ENCODE measurements around the gene ACBD4.

ACBD4 gene

DNA sequence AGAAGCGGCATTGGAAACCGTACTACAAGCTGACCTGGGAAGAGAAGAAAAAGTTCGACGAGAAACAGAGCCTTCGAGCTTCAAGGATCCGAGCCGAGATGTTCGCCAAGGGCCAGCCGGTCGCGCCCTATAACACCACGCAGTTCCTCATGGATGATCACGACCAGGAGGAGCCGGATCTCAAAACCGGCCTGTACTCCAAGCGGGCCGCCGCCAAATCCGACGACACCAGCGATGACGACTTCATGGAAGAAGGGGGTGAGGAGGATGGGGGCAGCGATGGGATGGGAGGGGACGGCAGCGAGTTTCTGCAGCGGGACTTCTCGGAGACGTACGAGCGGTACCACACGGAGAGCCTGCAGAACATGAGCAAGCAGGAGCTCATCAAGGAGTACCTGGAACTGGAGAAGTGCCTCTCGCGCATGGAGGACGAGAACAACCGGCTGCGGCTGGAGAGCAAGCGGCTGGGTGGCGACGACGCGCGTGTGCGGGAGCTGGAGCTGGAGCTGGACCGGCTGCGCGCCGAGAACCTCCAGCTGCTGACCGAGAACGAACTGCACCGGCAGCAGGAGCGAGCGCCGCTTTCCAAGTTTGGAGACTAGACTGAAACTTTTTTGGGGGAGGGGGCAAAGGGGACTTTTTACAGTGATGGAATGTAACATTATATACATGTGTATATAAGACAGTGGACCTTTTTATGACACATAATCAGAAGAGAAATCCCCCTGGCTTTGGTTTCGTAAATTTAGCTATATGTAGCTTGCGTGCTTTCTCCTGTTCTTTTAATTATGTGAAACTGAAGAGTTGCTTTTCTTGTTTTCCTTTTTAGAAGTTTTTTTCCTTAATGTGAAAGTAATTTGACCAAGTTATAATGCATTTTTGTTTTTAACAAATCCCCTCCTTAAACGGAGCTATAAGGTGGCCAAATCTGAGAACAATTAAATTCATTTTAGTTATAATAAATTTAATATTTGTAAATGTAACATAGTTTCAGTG is 14.5 kb downstream of the ACBD4 start:
- DNase-seq (ENCODE audit: low read depth in 4 of 4, low spot score in 1 of 4): peak in 1 of 4 experiments; percentile 31

DNA sequence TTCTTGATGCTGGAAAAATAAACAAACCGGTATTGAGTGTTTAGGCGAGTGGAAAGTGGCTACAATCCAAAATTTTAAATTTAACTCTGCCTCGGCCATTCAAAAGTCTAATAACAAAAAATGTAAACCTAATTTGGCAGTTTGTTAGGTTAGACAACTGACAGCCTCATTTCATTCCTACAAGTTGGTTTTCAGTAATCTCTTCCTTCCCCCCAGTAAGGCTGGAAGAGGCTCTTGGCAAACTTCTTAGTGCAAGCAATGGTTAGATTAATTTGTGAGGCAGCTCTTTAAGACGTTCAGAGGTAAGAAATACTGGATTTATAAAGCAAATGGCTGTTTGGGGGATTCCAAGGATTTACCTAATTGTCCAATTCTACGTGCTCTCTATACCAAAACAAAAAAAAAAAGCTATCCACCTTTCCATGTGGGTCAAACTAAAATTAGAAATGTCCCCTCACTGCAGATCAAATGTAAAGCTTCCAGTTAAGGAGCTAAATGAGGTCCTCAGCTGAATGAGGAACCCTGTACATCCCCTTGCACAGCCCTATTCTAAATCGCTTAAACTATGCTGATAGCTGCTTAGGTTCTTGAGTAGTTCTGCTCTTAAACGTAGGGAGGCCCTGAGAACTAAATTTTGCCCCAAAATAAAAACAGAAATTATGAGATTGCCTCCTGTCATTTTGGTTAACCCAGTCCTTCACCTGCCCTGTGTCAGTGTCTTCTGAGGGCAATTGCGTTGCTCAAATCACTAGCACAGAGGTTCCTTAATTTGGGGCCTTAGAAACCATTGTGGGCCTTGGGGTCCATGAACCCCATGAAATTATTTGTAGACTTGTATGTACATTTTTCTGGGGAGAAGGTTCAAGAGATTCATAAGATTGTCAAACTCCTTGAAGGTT is 15.7 kb downstream of the ACBD4 start:
- DNase-seq (ENCODE audit: low read depth in 4 of 4, low spot score in 1 of 4): no peak

DNA sequence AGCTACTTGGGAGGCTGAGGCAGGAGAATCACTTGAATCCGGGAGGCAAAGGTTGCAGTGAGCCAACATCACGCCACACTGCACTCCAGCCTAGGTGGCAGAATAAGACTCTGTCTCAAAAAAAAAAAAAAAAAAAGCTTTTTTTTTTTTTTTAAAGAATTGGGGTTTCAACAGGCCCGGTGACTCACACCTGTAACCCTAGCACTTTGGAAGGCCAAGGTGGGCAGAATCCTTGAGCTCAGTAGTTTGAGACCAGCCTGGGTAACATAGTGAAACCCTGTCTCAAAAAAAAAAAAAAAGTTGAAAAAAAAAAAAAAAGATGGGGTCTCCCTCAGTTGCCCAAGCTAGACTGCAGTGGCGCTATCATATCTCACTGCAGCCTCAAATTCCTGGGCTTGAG is 19.5 kb downstream of the ACBD4 start:
- no peak for DNase-seq (ENCODE audit: low read depth in 4 of 4, low spot score in 1 of 4)

DNA sequence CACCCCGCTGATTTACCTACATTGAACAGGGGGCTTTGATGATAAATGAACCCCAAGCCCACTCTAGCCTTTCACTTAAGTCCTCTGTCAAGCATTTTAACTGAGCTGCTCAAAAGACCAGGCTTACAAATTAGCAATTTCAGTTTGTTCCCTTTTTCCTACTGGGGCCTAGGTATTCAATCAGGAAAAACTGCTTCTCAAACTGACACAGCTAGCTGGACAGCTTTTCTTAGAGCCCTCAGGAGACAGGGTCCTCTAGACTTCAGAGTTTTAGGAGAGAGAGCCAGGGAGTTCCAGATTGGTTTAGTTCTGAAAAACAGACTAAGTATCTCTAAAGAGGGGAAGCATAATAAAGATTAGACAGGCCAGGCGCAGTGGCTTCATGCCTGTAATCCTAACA is 20.0 kb downstream of the ACBD4 start:
- no peak for DNase-seq (ENCODE audit: low read depth in 4 of 4, low spot score in 1 of 4)

DNA sequence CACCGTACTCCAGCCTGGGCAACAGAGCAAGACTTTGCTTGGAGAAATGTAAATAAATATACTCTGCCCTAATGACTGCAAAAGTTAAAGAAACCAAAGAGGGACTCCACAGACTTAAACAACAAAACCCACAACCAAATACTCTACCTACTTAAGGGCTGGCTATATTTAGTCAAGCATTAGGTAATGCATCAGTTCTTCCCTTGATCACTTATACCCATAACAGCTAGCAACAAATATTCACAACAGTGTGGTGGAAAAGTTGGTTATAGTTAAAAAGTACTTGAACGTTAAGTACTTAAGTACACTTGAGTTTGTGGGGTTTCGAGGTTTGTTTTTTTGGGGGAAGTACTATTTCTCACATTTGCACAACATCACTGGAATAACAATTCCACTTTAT is 20.8 kb downstream of the ACBD4 start:
- DNase-seq (ENCODE audit: low read depth in 4 of 4, low spot score in 1 of 4): no peak

DNA sequence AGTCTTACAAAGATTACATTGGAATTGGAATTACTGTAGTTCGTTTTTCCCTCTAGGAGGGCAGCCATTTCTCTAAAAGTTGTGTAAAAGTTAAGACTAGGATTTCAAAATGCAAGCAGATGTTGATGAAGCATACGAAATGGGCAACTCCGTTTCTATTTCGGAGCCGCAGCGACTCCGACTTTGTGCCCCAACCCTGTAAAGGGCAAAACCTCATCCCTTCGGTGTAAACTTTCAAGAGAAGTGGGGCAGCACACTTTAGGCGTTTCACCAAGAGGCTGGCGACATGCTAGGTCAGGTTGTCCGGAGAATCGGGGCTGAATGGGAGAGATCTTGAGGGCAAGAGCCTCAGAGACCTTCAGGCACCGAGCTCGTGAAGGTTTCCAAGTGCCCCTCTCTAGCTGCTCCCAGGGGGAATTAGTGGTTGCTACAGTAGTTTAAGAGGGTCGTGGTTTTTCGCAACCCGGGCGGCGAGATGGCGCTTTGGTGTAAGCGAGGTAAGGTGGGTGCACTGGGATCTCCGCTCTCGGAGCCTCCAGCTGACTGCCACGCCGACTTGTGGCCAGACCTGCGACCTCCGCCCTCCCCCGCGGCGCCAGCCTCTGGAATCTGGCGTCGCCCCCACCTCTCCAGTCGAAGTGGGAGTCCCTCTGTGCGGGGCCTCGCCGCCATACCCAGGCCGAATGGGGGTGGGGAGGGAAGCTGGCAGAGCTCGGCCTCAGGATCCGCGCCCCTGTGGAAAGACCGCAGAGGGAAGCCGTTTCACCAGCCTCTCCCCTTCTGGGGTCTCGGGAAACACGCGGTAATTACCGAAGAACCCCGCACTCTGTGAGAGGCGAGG is 25.2 kb downstream of the ACBD4 start:
- DNase-seq (ENCODE audit: low read depth in 4 of 4, low spot score in 1 of 4): peak in 1 of 4 experiments; percentile 43

DNA sequence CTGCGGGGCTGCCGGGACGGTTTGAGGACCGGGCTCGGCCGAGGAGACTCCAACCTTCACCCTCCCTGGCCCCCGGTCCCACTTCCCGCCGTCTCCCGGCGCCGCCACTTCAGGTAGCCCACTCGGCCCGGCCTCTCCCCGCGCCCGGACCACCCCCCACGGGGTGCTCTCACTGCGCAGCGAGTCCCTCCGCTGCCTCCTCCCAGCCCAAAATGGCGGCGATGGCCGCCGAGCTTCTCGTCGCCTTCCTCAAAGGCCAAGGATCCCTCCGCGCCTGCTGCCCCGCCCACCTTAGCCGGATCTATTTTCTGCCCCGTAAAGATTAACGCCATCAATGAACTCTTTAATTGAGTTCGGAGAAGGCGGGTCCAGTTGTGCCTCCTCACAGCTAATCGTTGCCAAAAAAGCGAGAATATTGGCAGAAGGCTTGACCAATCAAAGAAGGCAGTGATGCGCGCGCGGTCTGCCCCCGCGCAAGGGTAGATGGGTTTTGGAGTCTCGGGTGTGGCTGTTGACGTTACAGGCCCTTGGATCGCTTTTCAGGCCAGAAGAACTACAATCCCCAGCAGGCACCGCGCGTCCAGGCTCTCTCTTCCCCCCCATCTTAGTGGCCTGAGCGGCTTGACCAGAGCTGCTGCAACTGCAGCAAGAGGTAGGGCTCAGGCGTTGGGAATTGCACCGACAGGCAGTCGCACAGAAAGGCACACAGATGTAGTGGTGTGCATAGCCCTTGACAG is 26.0 kb downstream of the ACBD4 start, which contains the start of gene HEXIM2:
Gene HEXIM2 (plus strand): TSS at position 588 of the 737 bp plus-strand sequence. CDS start 919 bp downstream, outside the sequence.
- peak; percentile 90 to 98 (median 94) for DNase-seq (ENCODE audit: low read depth in 4 of 4, low spot score in 1 of 4)

DNA sequence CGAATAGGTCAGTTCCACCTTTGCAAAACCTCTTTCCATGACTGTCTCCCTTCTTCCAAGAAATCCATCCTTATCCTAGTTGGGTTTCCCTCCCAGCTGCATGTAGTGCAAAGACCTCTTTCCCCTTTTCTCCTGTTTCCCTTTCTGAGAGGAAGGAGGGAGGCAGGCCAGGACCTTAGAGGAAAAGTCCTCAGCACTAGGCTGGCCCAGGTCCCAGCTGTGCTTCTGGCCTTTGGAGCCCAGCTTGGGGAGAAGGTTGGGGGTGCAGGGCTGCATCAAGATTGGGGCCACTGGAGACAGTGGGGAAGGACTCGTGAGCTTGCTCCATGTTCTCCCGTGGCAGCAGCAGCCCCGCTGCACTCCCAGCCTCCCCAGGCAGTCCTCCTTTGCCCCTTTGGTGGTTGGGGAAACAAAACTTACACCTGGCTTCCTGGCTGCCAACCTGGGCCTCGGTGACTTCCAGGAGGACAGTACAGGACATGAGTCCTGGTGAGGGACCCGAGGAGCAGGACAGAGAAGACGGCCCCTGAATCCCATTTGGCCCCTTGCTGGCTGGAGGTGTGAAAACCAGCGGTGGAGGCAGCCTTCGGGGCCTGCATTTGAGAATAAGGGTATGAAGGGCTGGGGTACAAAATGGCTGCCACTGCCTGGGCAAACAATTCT is 26.7 kb downstream of the ACBD4 start:
- no peak for DNase-seq (ENCODE audit: low read depth in 4 of 4, low spot score in 1 of 4)

DNA sequence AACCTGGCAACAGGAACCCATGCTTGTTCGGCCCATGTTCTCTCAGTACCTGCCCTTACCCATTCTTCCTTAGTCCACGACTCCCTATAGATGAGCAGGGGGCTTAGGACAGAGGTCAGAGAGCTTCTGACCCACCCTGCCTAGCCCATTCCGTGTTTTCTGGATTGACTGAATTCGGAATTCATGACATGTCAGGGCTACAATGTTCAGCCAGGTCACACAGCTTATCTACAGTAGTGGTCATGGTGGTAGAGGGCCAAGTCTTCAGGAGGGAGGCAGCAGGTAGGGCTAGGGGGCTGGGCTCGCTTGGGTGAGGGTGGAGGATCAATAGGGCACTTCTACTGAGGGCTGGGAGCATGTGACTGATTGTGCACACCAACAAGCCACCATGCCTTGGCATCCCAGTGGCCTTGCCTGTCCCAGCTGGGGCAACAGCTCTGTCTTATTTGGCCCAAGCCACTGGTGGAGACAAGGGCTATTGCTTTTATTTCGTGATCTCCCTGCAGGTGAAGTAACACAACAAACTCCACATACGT is 29.3 kb downstream of the ACBD4 start:
- DNase-seq (ENCODE audit: low read depth in 4 of 4, low spot score in 1 of 4): no peak

DNA sequence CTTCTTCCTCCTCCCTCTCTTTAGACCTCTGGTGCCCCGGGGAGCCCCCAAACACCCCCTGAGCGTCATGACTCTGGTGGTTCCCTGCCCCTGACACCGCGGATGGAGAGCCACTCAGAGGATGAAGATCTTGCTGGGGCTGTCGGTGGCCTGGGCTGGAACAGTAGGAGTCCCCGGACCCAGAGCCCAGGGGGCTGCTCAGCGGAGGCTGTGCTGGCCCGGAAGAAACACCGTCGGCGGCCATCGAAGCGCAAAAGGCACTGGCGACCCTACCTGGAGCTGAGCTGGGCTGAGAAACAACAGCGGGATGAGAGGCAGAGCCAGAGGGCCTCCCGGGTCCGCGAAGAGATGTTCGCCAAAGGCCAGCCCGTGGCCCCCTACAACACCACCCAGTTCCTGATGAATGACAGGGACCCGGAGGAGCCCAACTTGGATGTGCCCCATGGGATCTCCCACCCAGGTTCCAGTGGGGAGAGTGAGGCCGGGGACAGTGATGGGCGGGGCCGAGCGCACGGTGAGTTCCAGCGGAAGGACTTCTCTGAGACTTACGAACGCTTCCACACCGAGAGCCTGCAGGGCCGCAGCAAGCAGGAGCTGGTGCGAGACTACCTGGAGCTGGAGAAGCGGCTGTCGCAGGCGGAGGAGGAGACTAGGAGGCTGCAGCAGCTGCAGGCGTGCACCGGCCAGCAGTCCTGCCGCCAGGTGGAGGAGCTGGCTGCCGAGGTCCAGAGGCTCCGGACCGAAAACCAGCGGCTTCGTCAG is 33.7 kb downstream of the ACBD4 start:
- no peak for DNase-seq (ENCODE audit: low read depth in 4 of 4, low spot score in 1 of 4)

DNA sequence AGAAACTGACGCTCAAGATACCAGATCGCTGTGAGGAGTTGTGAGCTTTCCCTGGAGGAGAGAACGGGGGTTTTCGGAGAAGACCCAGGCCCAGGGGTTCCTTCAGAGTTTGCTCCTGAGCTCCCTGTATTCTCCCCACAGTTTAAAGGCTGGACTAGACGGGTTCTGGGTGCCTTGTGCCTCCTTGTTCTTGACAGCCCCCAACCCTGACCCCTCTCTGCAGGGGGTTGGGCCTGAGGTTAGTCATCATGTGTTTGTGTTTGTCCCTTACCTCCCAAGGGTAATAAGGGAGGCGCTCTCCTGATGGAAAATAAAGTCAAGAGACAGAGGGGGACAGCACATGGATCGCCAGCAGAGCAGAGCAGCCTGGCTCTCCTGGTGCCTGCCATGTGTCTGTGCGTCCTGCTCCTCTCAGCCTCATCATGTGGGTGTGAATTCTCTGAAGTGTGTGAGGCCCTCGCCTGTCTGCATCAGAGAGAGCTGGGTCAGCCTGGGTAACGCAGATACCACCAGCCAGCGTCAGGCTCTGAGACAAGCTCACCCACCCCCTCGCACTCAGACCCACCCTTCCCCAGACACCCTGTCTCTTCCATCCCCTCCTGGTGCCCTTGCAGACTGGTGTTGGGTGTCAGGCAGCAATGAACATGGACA is 34.9 kb downstream of the ACBD4 start:
- DNase-seq (ENCODE audit: low read depth in 4 of 4, low spot score in 1 of 4): no peak

DNA sequence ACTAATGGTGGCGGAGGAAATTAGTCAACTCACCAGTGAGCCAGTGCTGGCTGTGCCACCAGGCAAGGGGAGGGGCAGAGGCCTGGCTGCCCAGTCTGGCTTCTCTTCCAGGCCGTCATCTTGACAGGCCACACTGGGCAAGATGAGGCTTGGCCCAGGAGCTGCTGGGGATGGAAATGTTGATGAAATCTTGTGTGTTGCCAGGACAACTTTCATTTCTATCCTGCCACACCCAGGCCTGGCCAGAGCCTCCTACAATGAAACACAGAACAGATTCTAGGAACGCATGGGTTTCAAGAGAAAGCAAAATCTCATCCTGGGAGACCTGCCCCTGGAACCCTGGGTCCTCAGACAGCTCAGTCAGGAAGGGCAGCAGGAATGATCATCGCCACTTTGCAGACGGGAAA is 35.4 kb downstream of the ACBD4 start:
- DNase-seq (ENCODE audit: low read depth in 4 of 4, low spot score in 1 of 4): no peak

DNA sequence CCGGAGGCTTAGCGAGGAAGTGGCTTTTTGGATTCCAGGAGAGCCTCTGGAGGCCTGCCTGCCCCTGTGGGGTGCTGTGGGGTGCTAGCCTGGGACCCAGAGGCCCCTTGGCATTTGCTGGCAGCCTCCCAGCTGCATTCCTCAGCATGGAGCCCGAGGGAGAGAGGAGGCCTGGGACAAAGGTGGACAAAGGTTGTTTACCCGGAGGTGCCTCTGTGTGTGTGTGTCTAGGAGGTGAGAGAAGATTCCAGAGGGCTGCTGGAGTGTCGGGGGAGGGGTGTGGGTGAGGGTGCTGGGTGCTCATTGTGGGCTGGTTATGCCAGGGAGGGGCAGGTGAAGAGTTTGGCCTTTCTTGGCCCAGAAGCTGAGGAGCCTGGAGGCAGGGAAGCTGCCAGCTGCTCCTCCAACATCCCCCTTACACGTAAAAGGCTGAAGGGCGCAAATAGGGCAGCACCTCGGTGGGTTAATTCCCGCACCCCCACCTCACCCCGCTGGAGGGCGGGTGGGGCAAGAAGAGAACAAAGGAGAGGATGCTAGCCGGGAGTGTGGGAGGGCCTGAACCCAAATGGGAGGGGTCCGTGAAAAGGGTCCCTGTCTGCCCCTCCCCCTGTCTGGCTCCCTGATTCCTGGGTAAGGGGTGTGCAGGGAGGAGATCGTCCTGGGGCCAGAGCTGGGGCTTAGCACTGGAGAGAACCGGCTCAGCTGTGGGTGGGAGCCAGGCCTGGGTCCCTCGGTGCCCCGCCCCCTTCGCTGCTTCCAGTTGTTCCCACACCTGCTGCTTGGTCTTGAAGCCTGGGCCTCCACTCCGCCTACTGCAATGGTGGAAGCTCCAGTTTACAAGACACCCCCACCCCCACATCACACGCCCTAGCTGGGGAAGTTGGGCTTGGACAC is 36.1 kb downstream of the ACBD4 start:
- no peak for DNase-seq (ENCODE audit: low read depth in 4 of 4, low spot score in 1 of 4)

DNA sequence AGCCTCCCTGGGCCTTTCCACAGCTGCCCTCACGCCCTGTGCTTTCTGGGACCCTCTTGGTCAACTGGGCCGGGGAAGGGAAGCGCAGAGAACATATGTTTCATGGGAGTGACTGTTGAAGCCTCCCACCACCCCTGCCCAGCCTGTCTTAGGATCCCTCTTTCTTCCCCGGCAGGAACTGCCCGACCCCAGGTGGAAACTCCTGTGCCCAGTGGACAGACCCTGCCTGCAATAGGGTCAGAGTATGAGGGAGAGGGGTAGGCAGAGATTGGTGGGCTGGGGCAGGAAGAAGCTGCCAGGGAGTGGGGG is 36.7 kb downstream of the ACBD4 start:
- DNase-seq (ENCODE audit: low read depth in 4 of 4, low spot score in 1 of 4): no peak

DNA sequence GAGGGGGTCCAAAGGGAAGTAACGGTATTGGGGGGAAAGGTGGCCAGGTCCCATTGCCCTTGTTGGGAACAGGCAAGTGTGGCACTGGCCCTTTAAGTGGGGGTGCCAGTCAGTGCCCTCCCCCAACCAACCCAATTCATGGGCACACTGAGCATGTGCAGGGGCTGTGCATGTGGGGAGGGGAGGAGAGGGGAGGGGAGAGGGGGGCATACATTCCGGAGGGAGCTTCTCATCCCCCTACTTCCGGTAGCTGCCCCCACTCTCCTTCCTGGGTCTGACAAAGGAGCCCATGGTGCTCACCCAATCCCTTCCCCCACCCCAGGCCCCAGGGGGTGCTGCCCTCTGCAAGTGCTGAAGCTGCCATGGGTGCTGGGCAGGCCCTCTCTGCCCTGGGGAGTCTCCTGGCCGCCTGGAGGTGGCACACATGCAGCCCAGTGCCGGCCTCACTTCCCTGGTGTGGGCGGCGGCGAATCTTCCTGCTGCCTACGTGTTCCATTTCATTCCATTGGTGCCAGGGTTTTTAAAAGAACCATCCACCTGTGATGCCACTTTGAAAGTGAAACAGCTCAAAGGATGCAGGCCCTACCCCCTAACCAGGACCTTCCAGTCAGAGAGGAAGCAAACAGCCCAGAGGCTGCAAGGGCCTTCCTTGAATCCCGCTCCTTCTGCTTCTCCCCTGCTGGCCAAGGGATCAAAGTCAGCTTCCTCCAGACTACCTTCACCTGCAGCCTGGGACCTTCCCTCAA is 37.2 kb downstream of the ACBD4 start:
- peak; percentile 13 to 53 (median 30) for DNase-seq (ENCODE audit: low read depth in 4 of 4, low spot score in 1 of 4)

DNA sequence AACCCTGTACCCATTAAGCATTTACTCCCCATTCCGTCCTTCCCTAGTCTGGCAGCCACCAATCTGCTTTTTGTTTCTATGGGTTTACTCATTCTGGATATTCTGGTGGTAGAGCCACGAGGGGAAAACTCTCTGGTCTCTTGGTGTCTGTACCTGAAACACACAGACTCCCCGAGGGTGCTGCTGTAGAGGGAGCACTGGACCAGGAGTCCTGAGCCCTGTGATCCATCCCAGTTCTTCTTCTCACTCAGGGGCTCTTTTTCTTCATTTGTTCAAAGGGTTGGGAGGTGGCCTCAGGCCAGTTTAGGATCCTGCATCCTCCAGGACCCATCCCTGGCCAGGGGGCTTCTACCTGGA is 40.2 kb downstream of the ACBD4 start:
- no peak for DNase-seq (ENCODE audit: low read depth in 4 of 4, low spot score in 1 of 4)

DNA sequence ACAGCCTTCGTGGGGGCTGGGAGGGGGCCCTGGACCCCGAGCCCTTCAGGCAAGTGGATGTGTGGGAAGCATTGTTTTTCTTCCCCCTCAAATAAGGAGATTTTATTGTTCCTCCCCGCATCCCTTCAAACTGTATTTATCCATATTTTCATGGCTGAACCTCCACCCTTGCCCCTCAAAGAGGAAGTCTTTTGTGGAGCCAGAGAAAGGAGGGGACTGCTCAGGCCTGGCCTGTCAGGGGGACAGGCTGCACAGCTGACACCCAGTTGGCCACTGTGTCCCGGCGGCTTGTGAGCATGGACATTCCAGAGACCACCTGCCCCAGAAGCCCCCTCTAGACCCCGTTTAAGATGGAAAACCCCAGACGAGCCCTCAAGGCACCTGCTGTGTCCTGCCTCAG is 42.1 kb downstream of the ACBD4 start:
- no peak for DNase-seq (ENCODE audit: low read depth in 4 of 4, low spot score in 1 of 4)

All from stimulated activated CD4-positive, alpha-beta T cell treated with anti-CD3 and anti-CD28 coated beads, Interleukin-1b, Interleukin-23, amount 100 ng/mL, for 24 hours (primary cell).